Measurements from ENCODE around the gene MOCS1. TPM values are rescaled to one million over a fixed set of nuclear protein-coding genes. Genes with fewer than 3 reads are reported as not detected.
"Not testable (repeated sequence)": the region's sequence is repeated elsewhere in the genome, so short reads cannot be mapped to it uniquely, and the experiment has no call there.

The MOCS1 gene
- total RNA-seq, 1 donor from 2014 or later: 28.6 TPM

- Histone ChIP-seq H3K27me3 (ENCODE audit: low read depth) (peaks cover 4% of the 10 kb centered on the region), H3K4me1 (peaks cover 26% of the 10 kb centered on the region), H3K36me3 (no peaks in the 10 kb centered on the region), H3K4me3 (no peak overlapping the region), H3K9me3 (replicated peaks) (no peaks in the 10 kb centered on the region), H3K27ac (replicated peaks) (peak overlapping the region; percentile 64)
- TF ChIP-seq, protein P1, sequence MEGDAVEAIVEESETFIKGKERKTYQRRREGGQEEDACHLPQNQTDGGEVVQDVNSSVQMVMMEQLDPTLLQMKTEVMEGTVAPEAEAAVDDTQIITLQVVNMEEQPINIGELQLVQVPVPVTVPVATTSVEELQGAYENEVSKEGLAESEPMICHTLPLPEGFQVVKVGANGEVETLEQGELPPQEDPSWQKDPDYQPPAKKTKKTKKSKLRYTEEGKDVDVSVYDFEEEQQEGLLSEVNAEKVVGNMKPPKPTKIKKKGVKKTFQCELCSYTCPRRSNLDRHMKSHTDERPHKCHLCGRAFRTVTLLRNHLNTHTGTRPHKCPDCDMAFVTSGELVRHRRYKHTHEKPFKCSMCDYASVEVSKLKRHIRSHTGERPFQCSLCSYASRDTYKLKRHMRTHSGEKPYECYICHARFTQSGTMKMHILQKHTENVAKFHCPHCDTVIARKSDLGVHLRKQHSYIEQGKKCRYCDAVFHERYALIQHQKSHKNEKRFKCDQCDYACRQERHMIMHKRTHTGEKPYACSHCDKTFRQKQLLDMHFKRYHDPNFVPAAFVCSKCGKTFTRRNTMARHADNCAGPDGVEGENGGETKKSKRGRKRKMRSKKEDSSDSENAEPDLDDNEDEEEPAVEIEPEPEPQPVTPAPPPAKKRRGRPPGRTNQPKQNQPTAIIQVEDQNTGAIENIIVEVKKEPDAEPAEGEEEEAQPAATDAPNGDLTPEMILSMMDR (IDR thresholded peaks at IDR 0.05; ENCODE audit: borderline replicate concordance): no peak
- DNase-seq: no peak
- intact Hi-C loops (cut with micrococcal nuclease): no loop called here
These were observed 45.4 kb upstream of the MOCS1 start for GRCh38 chr6:39979461-39980328.

DNA sequence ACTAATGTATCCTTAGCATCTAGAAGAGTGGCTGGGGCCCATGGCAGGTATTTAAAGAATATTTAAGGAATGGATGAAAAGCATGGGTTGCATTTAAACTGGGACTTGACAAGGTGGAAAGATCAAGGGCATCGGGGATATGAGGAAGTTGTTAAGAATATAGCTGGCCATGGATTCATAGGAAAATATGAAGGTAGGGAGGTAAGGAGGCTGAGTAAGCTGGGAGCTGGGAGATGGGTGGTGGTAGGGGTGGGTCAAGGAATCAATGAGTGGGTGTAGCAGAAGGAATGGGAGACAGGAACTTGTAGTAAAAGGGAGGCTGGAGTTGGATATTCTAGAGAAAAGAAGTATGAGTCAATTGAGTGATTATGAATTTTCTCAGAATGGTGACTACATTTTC lies 44.0 kb upstream of the MOCS1 start:
- peaks cover 4% of the 10 kb centered on the region for H3K27me3 ChIP-seq (ENCODE audit: low read depth)
- no peaks in the 10 kb centered on the region for H3K9me3 ChIP-seq (replicated peaks)
- DNase-seq: no peak
- H3K36me3 ChIP-seq: no peaks in the 10 kb centered on the region
- intact Hi-C loops (cut with micrococcal nuclease): no loop called here
- H3K4me1 ChIP-seq: peaks cover 26% of the 10 kb centered on the region
- H3K4me3 ChIP-seq: no peak overlapping the region
- H3K27ac ChIP-seq (replicated peaks): peak overlapping the region; percentile 64
- TF ChIP-seq, protein P1 (IDR thresholded peaks at IDR 0.05; ENCODE audit: borderline replicate concordance): no peak

DNA sequence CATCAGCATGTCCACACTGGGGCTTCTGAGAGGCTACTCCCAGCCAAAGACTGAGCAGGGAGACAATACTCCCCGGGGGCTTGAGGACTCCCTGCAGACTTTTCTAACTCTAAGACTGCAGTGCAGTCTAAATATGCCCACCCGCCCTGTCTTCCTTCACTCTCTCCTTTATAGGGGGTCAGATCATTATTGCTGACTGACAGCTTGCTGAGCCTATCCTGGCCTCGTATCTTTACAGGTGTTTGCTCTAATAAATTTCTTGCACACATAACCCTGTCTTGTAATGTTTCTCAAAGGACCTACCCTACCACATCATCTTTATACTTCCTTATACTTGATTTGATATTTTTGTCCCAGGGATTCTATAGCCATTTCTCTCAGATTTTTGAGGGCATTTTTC lies 39.4 kb upstream of the MOCS1 start:
- no peak for DNase-seq
- H3K27ac ChIP-seq (replicated peaks): no peak overlapping the region
- no peaks in the 10 kb centered on the region for H3K9me3 ChIP-seq (replicated peaks)
- intact Hi-C loops (cut with micrococcal nuclease): no loop called here
- H3K36me3 ChIP-seq: no peaks in the 10 kb centered on the region
- peaks cover under 1% of the 10 kb centered on the region for H3K4me1 ChIP-seq
- no peak overlapping the region for H3K4me3 ChIP-seq
- TF ChIP-seq, protein P1 (IDR thresholded peaks at IDR 0.05; ENCODE audit: borderline replicate concordance): no peak
- H3K27me3 ChIP-seq (ENCODE audit: low read depth): peaks cover 20% of the 10 kb centered on the region

GRCh38 chr6:39972717-39973116 lies 38.5 kb upstream of the MOCS1 start:
- H3K9me3 ChIP-seq (replicated peaks); H3K36me3 ChIP-seq; H3K4me3 ChIP-seq; DNase-seq; H3K27ac ChIP-seq (replicated peaks); intact Hi-C loops (cut with micrococcal nuclease); H3K4me1 ChIP-seq: not testable (repeated sequence)
- peaks cover 20% of the 10 kb centered on the region for H3K27me3 ChIP-seq (ENCODE audit: low read depth)

GRCh38 chr6:39971131-39971530 lies 36.9 kb upstream of the MOCS1 start:
- intact Hi-C loops (cut with micrococcal nuclease): not testable (repeated sequence)

GRCh38 chr6:39965751-39966150 lies 31.5 kb upstream of the MOCS1 start:
- no peak for DNase-seq
- Histone ChIP-seq H3K4me3 (no peak overlapping the region), H3K27ac (replicated peaks) (no peak overlapping the region), H3K4me1 (no peaks in the 10 kb centered on the region), H3K27me3 (ENCODE audit: low read depth) (peaks cover 28% of the 10 kb centered on the region), H3K9me3 (replicated peaks) (no peaks in the 10 kb centered on the region), H3K36me3 (no peaks in the 10 kb centered on the region)
- intact Hi-C loops (cut with micrococcal nuclease): no loop called here
- TF ChIP-seq, protein P1 (IDR thresholded peaks at IDR 0.05; ENCODE audit: borderline replicate concordance): no peak

More at GRCh38 chr6:39971131-39971530, 36.9 kb upstream of the MOCS1 start:
- not testable (repeated sequence) for H3K4me1 ChIP-seq; H3K4me3 ChIP-seq; H3K27ac ChIP-seq (replicated peaks); H3K9me3 ChIP-seq (replicated peaks); H3K36me3 ChIP-seq; DNase-seq
- peaks cover 28% of the 10 kb centered on the region for H3K27me3 ChIP-seq (ENCODE audit: low read depth)
